ENCODE measurements around the gene CCDC15.

DNA sequence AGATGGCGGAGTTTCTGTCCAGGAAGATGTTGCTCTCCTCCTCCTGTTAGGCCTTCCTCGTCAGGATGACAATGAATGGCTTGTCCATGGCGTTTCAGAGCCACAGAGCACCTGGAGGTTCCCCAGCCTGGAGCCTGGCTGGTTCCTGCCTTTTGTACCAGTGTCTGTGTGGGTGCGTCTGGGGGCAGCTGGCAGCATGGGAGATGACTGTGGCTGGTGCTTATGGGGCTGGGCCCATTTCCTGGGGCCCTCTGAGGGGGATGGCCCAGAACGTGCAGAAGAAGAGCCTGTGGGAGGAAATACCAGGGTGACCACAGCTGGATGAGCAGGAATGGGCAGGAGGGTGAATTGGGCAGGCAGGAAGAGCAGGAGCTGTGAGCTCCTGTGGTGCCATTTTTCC lies 115.8 kb downstream of the CCDC15 start:
- TF ChIP-seq, protein P1, sequence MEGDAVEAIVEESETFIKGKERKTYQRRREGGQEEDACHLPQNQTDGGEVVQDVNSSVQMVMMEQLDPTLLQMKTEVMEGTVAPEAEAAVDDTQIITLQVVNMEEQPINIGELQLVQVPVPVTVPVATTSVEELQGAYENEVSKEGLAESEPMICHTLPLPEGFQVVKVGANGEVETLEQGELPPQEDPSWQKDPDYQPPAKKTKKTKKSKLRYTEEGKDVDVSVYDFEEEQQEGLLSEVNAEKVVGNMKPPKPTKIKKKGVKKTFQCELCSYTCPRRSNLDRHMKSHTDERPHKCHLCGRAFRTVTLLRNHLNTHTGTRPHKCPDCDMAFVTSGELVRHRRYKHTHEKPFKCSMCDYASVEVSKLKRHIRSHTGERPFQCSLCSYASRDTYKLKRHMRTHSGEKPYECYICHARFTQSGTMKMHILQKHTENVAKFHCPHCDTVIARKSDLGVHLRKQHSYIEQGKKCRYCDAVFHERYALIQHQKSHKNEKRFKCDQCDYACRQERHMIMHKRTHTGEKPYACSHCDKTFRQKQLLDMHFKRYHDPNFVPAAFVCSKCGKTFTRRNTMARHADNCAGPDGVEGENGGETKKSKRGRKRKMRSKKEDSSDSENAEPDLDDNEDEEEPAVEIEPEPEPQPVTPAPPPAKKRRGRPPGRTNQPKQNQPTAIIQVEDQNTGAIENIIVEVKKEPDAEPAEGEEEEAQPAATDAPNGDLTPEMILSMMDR (IDR thresholded peaks at IDR 0.05): no peak
- no peak for TF ChIP-seq POLR2AphosphoS5 (IDR thresholded peaks at IDR 0.05)
- no peak for TF ChIP-seq EP300 (IDR thresholded peaks at IDR 0.05)

All from stomach (tissue), 4 donors.